ENCODE measurements around the gene KCTD17.

Gene KCTD17

GRCh38 chr22:37075822-37076433 lies 24.4 kb downstream of the KCTD17 start:
- no peak for TF ChIP-seq RAD21 (IDR thresholded peaks at IDR 0.05; ENCODE audit: low read depth)
- no peak for TF ChIP-seq EP300 (IDR thresholded peaks at IDR 0.05; ENCODE audit: borderline replicate concordance)
- TF ChIP-seq MAX (IDR thresholded peaks at IDR 0.05), result no peak
- TF ChIP-seq CREB1 (IDR thresholded peaks at IDR 0.05; ENCODE audit: low read depth), result no peak
- no peak for TF ChIP-seq ZBTB7A (IDR thresholded peaks at IDR 0.05; ENCODE audit: low read depth)
- TF ChIP-seq TCF12 (IDR thresholded peaks at IDR 0.05; ENCODE audit: low read depth), result no peak

GRCh38 chr22:37077802-37078448 lies 26.4 kb downstream of the KCTD17 start:
- TF ChIP-seq TCF12 (IDR thresholded peaks at IDR 0.05; ENCODE audit: low read depth) (no peak), FOXM1 (IDR thresholded peaks at IDR 0.05; ENCODE audit: borderline replicate concordance, low read depth) (no peak), RAD21 (IDR thresholded peaks at IDR 0.05; ENCODE audit: low read depth) (peak; percentile 69), MAX (IDR thresholded peaks at IDR 0.05) (no peak), NFIC (IDR thresholded peaks at IDR 0.05) (no peak), TAF1 (IDR thresholded peaks at IDR 0.05; ENCODE audit: low read depth) (no peak), EP300 (IDR thresholded peaks at IDR 0.05; ENCODE audit: borderline replicate concordance) (no peak)

GRCh38 chr22:37079158-37079557 lies 27.6 kb downstream of the KCTD17 start:
- TF ChIP-seq TEAD4 (IDR thresholded peaks at IDR 0.05), result no peak
- TF ChIP-seq EGR1 (IDR thresholded peaks at IDR 0.05), result no peak
- no peak for TF ChIP-seq MAX (IDR thresholded peaks at IDR 0.05)
- no peak for TF ChIP-seq NFIC (IDR thresholded peaks at IDR 0.05)
- TF ChIP-seq ZBTB7A (IDR thresholded peaks at IDR 0.05; ENCODE audit: low read depth), result no peak
- no peak for TF ChIP-seq FOXM1 (IDR thresholded peaks at IDR 0.05; ENCODE audit: borderline replicate concordance, low read depth)

GRCh38 chr22:37079668-37080171 lies 28.2 kb downstream of the KCTD17 start:
- no peak for TF ChIP-seq TAF1 (IDR thresholded peaks at IDR 0.05; ENCODE audit: low read depth)
- no peak for TF ChIP-seq USF1 (IDR thresholded peaks at IDR 0.05)
- no peak for TF ChIP-seq RAD21 (IDR thresholded peaks at IDR 0.05; ENCODE audit: low read depth)
- no peak for TF ChIP-seq ZBTB7A (IDR thresholded peaks at IDR 0.05; ENCODE audit: low read depth)
- TF ChIP-seq REST (IDR thresholded peaks at IDR 0.05; ENCODE audit: low read depth), result no peak
- TF ChIP-seq TCF12 (IDR thresholded peaks at IDR 0.05; ENCODE audit: low read depth), result no peak
- no peak for TF ChIP-seq EP300 (IDR thresholded peaks at IDR 0.05; ENCODE audit: borderline replicate concordance)
- TF ChIP-seq FOXM1 (IDR thresholded peaks at IDR 0.05; ENCODE audit: borderline replicate concordance, low read depth), result no peak
- TF ChIP-seq MAX (IDR thresholded peaks at IDR 0.05), result no peak
- TF ChIP-seq CEBPB (IDR thresholded peaks at IDR 0.05), result no peak
- no peak for TF ChIP-seq TEAD4 (IDR thresholded peaks at IDR 0.05)
- no peak for TF ChIP-seq NFIC (IDR thresholded peaks at IDR 0.05)
- no peak for TF ChIP-seq YY1 (IDR thresholded peaks at IDR 0.05; ENCODE audit: low read depth)
- TF ChIP-seq CREB1 (IDR thresholded peaks at IDR 0.05; ENCODE audit: low read depth), result no peak

GRCh38 chr22:37080438-37080837 lies 28.9 kb downstream of the KCTD17 start:
- TF ChIP-seq FOXM1 (IDR thresholded peaks at IDR 0.05; ENCODE audit: borderline replicate concordance, low read depth) (no peak), YY1 (IDR thresholded peaks at IDR 0.05; ENCODE audit: low read depth) (no peak), CEBPB (IDR thresholded peaks at IDR 0.05) (no peak), USF1 (IDR thresholded peaks at IDR 0.05) (no peak), EGR1 (IDR thresholded peaks at IDR 0.05) (no peak), RAD21 (IDR thresholded peaks at IDR 0.05; ENCODE audit: low read depth) (no peak), NFIC (IDR thresholded peaks at IDR 0.05) (no peak)

GRCh38 chr22:37080838-37081237 lies 29.3 kb downstream of the KCTD17 start:
- no peak for TF ChIP-seq USF1 (IDR thresholded peaks at IDR 0.05)
- TF ChIP-seq TCF12 (IDR thresholded peaks at IDR 0.05; ENCODE audit: low read depth), result no peak
- no peak for TF ChIP-seq TAF1 (IDR thresholded peaks at IDR 0.05; ENCODE audit: low read depth)
- TF ChIP-seq FOXM1 (IDR thresholded peaks at IDR 0.05; ENCODE audit: borderline replicate concordance, low read depth), result no peak
- no peak for TF ChIP-seq TEAD4 (IDR thresholded peaks at IDR 0.05)
- no peak for TF ChIP-seq EGR1 (IDR thresholded peaks at IDR 0.05)
- TF ChIP-seq YY1 (IDR thresholded peaks at IDR 0.05; ENCODE audit: low read depth), result no peak
- TF ChIP-seq MAX (IDR thresholded peaks at IDR 0.05), result no peak
- no peak for TF ChIP-seq CEBPB (IDR thresholded peaks at IDR 0.05)
- TF ChIP-seq NFIC (IDR thresholded peaks at IDR 0.05), result no peak
- no peak for TF ChIP-seq RAD21 (IDR thresholded peaks at IDR 0.05; ENCODE audit: low read depth)
- no peak for TF ChIP-seq ZBTB7A (IDR thresholded peaks at IDR 0.05; ENCODE audit: low read depth)
- TF ChIP-seq CREB1 (IDR thresholded peaks at IDR 0.05; ENCODE audit: low read depth), result no peak

All from Ishikawa (cell line).